GM20431 (cell line): ENCODE results near the gene NOP14.
"Not testable (repeated sequence)": the region's sequence is repeated elsewhere in the genome, so short reads cannot be mapped to it uniquely, and the experiment has no call there.

Source experiments
- in situ Hi-C: fragments of 300-500 bp; cut with MseI, MboI; formaldehyde crosslinking; loops from one replicate; pipeline ENCODE4 v1.15.0; 2020; ENCODE audit warnings: low sequenced_read_pairs; ENCODE audit not compliant: unreplicated experiment

Gene NOP14

DNA sequence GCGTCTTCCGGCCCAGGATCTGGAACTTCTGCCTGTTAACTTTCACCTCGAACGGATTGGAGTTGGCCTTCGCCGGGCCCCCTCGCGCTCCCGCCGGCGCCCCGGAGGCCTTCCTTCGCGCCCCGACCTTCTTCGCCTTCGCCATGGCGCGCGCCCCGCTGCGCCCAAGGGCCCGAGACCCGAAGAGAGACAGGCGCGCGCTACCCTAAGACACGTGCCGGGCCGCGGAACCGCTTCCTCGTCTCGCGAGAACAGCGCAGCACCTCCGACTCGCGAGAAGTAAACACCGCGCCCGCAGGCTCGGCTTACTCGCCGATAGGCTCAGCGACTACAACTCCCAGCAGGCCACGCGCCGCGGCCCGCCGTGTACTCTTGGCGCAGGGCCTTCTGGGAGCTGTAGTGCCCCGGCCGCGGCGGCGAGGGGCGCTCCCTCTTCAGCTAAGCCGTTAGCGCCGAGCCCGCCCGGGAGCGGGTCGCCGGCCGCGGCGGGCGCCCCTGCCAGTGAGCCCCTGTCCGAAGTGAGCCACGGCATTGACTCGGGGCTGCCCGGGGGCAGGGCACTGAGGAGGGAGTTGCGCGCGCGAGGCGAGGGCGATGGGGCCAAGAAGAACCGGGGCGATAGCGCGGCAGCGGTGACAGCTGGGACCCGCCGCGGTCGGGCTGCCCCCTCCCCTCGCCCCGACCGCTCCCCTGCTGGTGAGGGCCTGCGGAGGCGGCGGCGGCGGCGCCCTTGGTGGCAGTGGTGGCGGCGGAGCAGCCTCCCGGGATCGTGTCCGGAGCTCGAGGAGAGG, at the start of gene NOP14, which contains the start of gene GRK4:
Gene NOP14 (minus strand): TSS at position 232 of the 791 bp plus-strand sequence. CDS start 87 bp downstream, at position 145.
Gene GRK4 (plus strand): TSS at position 397 of the 791 bp plus-strand sequence. CDS start 500 bp downstream, outside the sequence.
- in situ Hi-C loops: no loop called here

DNA sequence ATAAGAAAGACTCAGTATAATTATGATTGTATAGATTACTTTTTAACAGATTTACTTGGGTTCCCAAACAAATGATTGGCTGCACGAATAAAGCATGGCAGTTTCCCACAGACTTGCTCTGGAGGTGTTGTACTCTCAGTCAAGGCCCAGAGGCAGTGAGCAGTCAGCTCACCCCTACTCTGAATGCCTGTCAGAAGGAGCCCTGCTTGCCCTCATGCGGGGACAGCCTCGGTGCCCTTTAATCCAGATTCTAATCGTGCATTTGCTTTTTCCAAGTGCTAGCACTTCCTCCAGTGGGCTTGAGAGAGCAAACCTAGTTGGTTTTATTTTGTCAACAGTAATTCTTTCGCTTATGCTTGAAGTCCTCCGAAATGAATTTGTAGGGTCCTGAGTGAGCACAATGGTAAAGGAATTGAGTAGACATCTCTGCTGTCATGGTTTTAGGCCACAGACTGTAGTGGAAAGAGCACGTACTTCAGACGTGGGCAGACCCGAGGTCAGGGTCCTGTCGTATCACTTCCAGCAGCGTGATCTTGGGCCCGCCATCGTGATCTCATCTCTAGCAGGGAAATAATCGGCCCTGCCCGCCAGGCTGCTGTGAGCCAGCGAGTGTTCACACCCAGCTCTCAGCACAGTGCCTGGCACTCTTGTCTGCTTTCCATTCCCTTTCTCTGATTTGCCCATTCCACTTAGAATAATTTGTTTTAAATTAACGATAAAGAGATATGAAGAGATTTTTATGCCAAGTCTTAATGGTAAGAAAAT, 48.4 kb upstream of the NOP14 start:
- in situ Hi-C loops: no loop called here

DNA sequence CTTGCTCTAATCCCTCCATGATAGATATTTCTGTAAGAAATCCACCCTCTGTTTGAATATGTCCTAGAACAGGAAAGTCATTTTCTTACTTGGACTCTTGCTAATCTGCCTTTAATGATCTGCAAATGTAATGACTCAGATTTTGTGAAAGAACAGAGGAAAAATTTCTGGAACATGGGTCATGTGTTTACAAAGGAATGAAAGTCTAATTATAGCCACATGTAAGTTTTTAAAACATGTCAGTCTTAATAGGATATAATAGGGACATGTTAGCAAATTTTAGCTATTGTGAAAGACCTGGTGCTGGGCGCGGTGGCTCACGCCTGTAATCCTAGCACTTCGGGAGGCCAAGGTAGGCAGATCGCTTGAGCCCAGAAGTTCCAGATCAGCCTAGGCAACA, 47.8 kb upstream of the NOP14 start:
- in situ Hi-C loops: no loop called here

DNA sequence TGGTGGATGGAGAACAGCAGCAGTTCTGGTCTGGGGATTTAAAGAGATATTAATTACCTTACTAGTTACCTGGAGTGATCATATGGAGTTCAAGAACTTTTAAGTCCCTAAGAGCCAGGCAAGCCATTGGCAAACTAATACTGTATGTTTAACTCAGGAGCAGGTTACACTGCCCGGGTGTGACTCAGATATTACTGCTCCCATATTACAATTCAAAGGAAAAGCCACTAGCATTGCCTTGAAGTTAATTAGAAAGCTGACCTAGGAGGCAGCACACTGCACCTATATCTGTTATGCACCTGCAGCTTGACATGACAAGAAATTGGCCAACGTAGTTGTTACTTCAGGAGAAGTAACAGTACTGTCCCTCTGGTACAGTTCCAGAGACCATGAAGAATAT, 47.4 kb upstream of the NOP14 start:
- in situ Hi-C loops: no loop called here

DNA sequence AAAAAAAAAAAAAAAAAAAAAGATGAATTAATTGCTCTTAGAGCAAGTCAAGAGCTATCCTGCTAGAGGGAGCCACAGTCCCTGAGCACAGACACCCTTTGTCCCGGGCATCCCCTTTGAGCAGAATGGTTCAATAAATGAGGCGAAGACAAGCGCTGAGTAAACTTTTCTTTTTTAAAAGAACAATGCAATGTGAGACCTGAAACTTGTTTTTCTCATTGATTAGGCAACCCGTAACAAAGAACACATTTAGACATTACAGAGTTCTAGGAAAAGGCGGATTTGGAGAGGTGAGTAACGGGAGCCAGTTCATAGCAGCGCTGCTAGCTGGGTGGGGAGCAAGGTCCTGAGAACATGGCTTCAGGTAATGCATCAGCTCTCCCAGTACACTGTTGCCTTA, 46.2 kb upstream of the NOP14 start:
- in situ Hi-C loops: no loop called here

DNA sequence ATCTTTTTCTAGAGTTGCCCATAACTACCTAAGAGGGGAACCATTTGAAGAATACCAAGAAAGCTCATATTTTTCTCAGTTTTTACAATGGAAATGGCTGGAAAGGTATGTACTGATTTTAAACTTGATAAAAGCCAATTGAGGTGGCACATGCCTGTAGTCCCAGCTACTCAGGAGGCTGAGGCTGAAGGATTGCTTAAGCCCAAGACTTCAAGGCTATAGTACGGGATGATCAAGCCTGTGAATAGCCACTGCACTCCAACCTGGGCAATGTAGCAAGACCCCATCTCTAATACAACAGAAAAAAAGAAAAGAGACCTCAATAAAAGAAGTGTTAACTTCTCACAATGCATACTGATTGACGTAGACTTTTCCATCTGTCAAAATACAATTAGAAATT, 44.5 kb upstream of the NOP14 start:
- in situ Hi-C loops: no loop called here

DNA sequence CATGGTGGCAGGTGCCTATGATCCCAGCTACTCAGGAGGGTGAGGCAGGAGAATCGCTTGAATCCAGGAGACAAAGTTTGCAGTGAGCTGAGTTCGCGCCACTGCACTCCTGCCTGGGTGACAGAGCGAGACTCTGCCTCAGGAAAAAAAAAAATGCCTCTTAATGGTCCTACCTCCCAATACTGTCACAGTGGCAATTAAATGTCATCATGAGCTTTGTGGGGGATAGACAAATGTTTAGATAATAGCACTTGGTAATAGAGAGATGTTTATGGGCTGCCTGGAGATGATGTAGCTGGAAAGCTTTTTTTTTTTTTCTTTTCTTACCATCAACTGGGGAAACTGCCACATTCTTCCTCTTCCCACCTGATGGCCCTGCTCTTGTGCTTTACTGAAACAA, 33.2 kb upstream of the NOP14 start:
- in situ Hi-C loops: no loop called here

DNA sequence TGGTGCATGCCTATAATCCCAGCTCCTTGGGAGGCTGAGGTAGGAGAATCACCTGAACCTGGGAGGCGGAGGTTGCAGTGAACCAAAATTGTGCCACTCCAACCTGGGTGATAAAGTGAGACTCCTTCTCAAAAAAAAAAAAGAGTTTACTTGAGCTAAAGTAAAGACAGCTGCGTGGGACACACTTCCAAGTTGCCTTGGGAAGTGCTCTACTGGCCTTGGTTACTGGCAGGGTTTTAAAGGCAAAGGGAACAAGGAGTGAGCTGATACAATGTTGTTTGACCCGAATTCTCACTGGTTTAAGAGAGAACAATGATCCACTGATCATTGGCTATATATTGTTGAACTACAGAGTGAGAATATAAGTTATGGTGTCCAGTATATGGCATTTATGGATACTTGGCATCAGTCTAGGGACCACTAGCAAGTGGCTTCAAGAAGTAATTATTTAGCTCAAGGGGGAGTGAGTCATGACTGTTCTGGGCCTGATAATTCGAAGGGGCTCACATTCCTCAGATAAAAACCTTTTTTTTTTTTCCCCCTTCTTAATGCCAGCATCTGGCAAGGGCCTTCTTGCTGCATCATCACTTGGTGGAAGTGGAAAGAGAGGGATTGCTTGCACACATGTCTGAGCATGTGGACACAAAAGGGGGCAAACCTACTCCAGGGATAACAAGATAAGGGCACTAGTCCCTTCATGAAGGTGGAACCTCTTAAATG, 32.5 kb upstream of the NOP14 start:
- in situ Hi-C loops: no loop called here

DNA sequence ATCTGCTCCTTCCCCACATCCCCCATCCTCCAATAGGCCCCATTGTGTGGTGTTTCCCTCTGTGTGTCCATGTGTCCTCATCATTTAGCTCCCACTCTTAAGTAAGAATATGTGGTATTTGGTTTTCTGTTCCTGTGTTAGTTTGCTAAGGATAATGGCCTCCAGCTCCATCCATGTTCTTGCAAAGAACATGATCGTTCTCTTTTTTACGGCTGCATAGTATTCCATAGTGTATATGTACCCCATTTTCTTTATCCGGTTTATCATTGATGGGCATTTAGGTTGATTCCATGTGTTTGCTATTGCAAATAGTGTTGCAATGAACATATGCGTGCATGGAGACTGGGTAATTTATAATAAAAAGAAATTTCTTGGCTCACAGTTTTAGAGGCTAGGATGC, 31.7 kb upstream of the NOP14 start:
- in situ Hi-C loops: no loop called here

DNA sequence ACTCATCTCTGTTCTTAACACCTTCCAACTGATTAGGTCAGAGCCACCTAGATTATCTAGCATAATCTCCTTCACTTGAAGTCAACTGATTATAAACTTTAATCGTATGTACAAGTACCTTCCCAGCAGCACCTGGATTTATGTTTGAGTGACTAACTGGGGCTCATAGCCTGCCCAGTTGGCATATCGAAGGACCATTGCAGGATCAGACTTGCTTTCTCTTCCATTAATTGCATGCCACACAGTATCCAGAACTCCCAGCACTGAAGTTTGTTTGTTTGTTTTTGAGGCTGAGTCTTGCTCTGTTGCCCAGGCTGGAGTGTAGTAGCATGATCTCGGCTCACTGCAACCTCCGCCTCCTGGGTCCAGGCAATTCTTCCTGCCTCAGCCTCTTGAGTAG, 28.0 kb upstream of the NOP14 start:
- in situ Hi-C loops: no loop called here

DNA sequence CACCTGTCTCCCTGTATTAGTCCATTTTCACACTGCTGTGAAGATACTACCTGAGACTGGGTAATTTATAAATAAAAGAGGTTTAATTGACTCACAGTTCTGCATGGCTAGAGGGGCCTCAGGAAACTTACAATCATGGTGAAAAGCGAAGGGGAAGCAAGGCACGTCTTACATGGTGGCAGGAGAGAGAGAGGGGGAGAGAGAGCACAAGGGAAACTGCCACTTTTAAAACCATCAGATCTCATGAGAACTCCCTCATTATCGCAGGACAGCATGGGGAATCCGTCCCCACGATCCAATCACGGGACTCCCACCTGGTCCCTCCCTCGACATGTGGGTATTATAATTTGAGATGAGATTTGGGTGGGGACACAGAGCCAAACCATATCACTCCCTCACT, 20.5 kb upstream of the NOP14 start:
- in situ Hi-C loops: not testable (repeated sequence)

DNA sequence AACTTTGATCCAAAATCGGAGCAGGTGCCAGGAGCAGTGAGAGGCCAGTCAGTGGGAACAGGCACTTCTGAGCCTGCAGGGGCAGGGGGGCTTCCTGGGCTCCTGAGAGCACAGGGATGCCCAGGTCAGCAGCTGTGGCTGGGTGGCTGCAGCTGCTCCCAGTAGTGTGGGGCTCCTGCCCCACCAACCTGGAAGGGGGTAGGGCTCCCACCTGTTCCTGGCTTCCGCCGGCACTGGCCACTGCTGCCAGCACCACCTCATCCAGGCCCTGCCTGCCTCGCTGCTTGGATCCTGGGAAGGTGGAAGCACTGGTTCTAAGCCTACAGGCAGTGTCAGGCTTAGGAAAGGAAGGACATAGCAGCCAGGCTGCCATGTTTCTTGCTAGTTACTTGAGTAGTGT, 18.8 kb upstream of the NOP14 start:
- in situ Hi-C loops: no loop called here

DNA sequence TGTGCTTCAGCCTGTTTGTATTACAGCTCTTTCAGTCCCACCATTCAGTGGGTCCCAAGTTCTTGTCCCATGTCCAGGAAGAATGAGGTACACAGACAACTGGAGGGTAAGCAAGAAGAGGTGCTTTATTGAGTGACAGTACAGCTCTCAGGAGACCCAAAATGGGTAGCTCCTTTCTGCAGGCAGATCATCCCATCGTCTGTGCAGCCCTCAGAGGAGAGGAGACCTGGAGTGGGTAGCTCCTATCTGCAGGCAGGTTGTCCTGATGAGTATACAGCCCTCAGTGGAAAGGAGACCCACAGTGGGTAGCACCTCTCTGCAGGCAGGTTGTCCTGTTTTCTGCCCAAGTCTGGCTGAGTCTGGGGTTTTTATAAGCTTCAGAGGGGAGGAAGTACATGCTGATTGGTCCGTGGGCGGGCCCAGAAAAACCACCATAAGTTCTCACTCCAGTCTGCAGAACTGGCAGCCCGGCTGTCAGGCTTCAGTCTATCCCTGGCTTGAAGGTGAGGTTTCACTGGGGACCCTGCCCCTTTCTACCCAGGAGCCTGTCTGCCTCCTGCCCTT, 18.1 kb upstream of the NOP14 start:
- in situ Hi-C loops: no loop called here

DNA sequence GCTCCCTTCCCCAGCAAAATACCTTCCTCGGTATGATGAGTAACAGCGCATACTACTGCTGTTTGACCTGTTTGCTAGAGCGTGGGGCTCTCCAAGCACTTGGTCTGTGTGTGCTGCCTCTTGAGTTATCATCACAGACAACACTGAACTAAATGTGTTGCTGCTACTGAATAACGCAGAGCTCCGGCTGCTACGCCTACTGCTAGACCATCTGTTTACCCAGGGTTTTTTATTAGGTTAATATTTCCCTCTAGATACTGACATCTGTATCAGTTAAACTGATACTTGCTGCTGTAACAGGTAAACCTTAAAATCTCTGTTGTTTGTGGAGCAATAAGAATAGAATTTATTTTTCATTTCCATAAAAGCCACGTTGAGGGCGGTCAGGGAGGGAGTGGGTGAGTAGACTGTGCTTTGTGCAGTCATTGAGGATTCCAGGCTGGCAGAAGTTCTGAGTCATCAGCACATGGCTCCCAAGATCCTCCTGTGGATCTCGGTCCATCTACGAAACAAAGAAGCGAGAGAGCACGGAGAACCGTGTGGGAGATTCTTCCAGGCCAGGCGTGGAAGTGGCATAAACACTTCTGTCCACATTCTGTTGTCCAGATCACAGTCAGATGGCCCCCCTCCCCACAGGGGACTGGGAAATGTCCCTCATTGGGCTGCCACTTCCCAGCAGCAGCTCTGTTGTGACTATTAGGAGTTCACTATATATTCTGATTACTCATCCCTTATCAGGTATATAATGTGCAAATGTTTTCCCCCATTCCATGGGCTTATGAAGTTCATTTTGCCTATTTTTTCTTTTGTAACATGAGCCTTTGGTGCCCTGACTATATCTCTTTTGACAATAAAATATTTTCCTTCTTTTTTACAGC, 14.2 kb upstream of the NOP14 start:
- in situ Hi-C loops: no loop called here

DNA sequence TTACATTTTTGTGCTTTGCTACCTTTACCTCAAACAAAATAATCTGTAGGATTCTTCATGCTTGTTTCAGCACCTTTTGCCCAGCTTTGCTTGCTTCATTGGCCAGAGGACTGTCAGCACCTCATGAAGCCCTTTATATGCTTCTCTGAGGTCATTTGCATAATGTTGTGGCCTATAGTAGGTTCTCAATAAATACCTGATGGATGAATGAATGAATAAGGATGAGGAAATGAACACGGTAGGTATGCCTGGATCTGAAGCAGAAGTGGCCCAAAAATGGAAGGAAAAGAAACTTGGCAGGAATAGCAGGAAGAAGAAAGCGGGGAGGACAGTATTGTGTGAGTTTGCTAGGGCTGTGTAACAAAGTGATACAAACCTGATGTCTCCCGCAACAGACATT, 8.1 kb upstream of the NOP14 start:
- in situ Hi-C loops: no loop called here

DNA sequence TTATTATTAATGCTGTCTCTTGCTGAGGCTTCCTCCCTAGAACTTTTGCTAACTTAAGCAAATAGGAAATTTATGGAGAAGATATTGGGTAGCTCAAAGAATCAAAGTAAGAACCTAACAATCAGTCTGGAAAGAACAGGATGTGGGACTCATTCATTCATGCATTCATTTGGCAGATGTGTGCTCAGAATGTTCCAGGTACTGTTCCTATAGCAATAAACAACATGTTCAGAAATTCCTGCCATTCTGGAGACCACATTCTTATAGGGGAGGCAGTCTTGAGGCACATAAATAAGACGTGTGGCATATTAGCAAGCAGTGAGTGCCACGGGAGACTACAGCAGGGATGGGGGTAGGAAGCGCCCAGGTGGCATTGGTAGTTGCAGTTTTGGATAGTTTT, 5.2 kb upstream of the NOP14 start:
- in situ Hi-C loops: no loop called here

DNA sequence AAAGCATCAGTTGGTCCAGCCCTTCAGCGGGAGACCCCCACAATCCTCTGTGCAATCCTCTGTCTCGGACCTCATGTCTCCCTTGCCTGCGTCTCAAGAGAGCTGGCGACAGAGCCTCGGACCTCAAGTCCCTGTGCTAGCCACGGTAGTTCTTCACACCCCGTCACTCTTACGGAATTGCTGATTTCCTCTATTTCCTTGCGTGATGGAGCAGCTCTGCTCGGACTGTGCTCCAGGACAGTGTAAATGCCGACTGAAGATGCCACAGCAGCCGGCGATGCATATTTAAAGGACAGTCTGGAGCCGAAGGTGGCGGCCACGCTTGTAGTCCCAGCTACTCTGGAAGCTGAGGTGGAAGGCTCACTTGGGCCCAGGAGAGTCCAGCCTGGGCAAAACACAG, 2.1 kb upstream of the NOP14 start:
- in situ Hi-C loops: no loop called here

DNA sequence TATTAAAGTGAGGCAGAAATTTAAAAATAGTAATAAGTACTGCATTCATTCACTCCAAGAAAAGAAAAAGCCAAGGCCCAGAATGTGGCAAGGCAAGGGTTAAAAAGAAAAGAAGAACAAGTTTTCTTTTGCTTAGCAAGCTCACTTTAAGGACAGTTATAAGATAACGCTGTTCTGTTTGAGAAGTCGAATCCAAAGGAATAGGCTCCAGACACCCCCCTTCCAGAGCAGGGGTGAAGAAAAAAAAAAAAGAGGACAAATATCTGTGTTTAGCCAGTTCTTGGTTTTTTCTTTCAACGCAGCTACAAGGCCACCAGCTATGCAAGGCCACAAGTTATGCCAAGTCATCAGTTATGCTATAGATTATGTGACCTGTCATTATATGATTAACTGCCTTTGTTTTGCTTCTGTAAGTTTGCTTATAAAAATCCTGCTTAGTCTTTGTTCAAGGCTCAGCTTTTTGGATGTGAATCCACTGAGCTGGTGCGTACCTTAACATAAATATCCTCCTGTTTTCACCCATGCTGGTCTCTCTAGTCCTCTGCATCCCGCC, 1.6 kb upstream of the NOP14 start:
- in situ Hi-C loops: no loop called here

DNA sequence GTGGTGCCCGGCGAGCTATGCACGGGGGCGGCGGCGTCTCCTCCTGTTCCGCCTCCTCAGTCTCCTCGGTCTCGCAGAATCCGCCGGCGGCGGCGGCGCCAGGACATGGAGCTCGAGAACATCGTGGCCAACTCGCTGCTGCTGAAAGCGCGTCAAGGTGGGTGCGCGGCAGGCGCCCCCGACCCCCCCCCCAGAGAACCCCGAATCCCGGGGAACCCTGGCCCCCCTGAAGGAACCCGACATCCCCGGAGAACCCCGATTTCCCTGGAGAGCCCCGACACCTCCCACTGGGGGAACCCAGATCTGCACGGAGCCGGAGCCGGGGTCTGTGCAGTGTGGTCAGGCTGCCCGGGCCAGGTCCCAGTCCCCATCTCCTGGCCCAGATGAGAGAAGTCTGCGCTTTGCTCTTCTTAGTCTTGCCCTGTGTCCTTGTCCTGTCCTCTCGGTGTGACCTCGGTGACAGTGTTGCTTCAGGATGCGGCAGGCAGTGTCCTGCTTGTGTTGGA, 813 bp upstream of the NOP14 start:
- in situ Hi-C loops: no loop called here
